CD4-positive, alpha-beta T cell (primary cell): ENCODE results near the gene M1AP. TPM values are rescaled to one million over a fixed set of nuclear protein-coding genes. Genes with fewer than 3 reads are reported as not detected.

Source experiments
- ATAC-seq: fragments of 200-7000 bp; cut with Tn5 transposase; one replicate; pipeline ENCODE4 v1.10.0; 2022; ENCODE audit warnings: mild to moderate bottlenecking; ENCODE audit not compliant: poor library complexity
- CTCF ChIA-PET: fragments of 350-600 bp; sonication (Branson Sonifier 250); formaldehyde crosslinking; loops from one replicate; lab custom pipeline; 2021; ENCODE audit warnings: antibody characterized with exemption, inconsistent platforms; lab: Charles Lee
- POLR2A ChIA-PET: fragments of 350-600 bp; sonication (Branson Sonifier 250); formaldehyde crosslinking; loops from one replicate; lab custom pipeline; 2021; ENCODE audit warnings: antibody characterized with exemption, inconsistent platforms; lab: Charles Lee
- DNase-seq, 14 experiments: peaks; one replicate each; pipeline ENCODE4 v3.0.0-alpha.2; 2013 to 2020; ENCODE audit warnings: mixed read lengths in 2 of 14
- H3K27ac ChIP-seq, 2 donors: one replicate each; pipeline versions ENCODE4 v1.5.1 to v1.7.0; 2013; ENCODE audit warnings: low read length in 2 of 2, low read depth in 1 of 2, mild to moderate bottlenecking in 1 of 2
- H3K27me3 ChIP-seq, 2 experiments: 1 replicate in 1 of 2; 2 replicates in 1 of 2; pipeline versions ENCODE4 v1.6.1 to v1.7.0; 2013; ENCODE audit warnings: low read length in 2 of 2, control low read depth in 1 of 2, mild to moderate bottlenecking in 1 of 2, moderate library complexity in 1 of 2; ENCODE audit not compliant: insufficient read depth in 2 of 2, control insufficient read depth in 1 of 2
- H3K36me3 ChIP-seq: one replicate; pipeline ENCODE4 v1.6.1; 2013; ENCODE audit warnings: low read length, control low read depth; ENCODE audit not compliant: insufficient read depth
- H3K4me1 ChIP-seq: one replicate; pipeline ENCODE4 v1.6.1; 2013; ENCODE audit warnings: low read length, control low read depth; ENCODE audit not compliant: insufficient read depth
- H3K4me3 ChIP-seq: one replicate; pipeline ENCODE4 v1.5.1; 2013; ENCODE audit warnings: mild to moderate bottlenecking, low read length, moderate library complexity
- H3K9me3 ChIP-seq, 2 experiments: 1 replicate in 1 of 2; 2 replicates in 1 of 2; pipeline versions ENCODE4 v1.6.1 to v1.7.0; 2013; ENCODE audit warnings: low read length in 2 of 2, mild to moderate bottlenecking in 2 of 2, control low read depth in 1 of 2, moderate library complexity in 1 of 2; ENCODE audit not compliant: control insufficient read depth in 1 of 2, insufficient read depth in 1 of 2
- H3K27ac Mint-ChIP-seq: one replicate; pipeline ENCODE4 v1.8.0; 2020; ENCODE audit warnings: mixed read lengths
- H3K27me3 Mint-ChIP-seq: one replicate; pipeline ENCODE4 v1.8.0; 2021; ENCODE audit warnings: mixed read lengths
- H3K36me3 Mint-ChIP-seq: one replicate; pipeline ENCODE4 v1.8.0; 2021; ENCODE audit warnings: low read depth, mixed read lengths
- H3K4me1 Mint-ChIP-seq: one replicate; pipeline ENCODE4 v1.8.0; 2021; ENCODE audit warnings: low read depth, mixed read lengths
- H3K4me3 Mint-ChIP-seq: one replicate; pipeline ENCODE4 v1.8.0; 2020; ENCODE audit warnings: mild to moderate bottlenecking, mixed read lengths
- H3K9me3 Mint-ChIP-seq: one replicate; pipeline ENCODE4 v1.8.0; 2020; ENCODE audit warnings: mixed read lengths
- CTCF ChIP-seq: fragments of 200-600 bp; IDR thresholded peaks from one replicate; pipeline ENCODE4 v1.8.0; 2022; ENCODE audit warnings: antibody characterized with exemption, mild to moderate bottlenecking
- intact Hi-C, 2 experiments: fragments of 100-400 bp; cut with DNase I in 1 of 2; cut with micrococcal nuclease in 1 of 2; formaldehyde crosslinking; loops; one replicate each; pipeline versions ENCODE4 v1.15.1 to v1.9.0; 2023 to 2025; cut with DNase I, micrococcal nuclease
- total RNA-seq, 174 experiments: library from RNA in 2 of 174; stranded (reverse) in 2 of 174; gene quantifications; one replicate each; pipeline ENCODE4 v1.2.3 and lab custom pipeline; 2021 to 2026

Gene M1AP
- total RNA-seq, 2 experiments from 2014 or later: not detected

- intact Hi-C loops: loop anchor here (1.0 to 10.0 kb wide), 3 partner anchors 24 to 101 kb away; partner anchors contain the start of genes AUP1 (in 1 of the 2), HTRA2 (in 1 of the 2) and SEMA4F (in 1 of the 2)
- peaks cover 12% of the 10 kb centered on the region for H3K4me1 Mint-ChIP-seq
- ATAC-seq (peak; percentile 82), DNase-seq (peak; percentile 58 to 89 (median 78))
- ChIA-PET CTCF (no interaction called here), POLR2A (interaction anchor here (1.3 kb wide), 1 partner anchor 96 kb away, joined by 3 read pairs; the partner anchor contains the start of gene WBP1)
- H3K9me3 Mint-ChIP-seq: no peaks in the 10 kb centered on the region
- H3K27me3 Mint-ChIP-seq: peaks cover 26% of the 10 kb centered on the region
- peak within 1 kb of the TSS; percentile 94 for H3K4me3 Mint-ChIP-seq
- peaks cover 35% of the 10 kb centered on the region for H3K4me1 ChIP-seq
- H3K27ac Mint-ChIP-seq: peak within 1 kb of the TSS; percentile 84
- H3K27me3 ChIP-seq: peaks cover 8 to 13% of the 10 kb centered on the region in 2 experiments
- no peak for TF ChIP-seq CTCF
- peaks cover 0 to 10% of the 10 kb centered on the region in 2 experiments for H3K9me3 ChIP-seq
- H3K36me3 ChIP-seq: peaks cover 12% of the 10 kb centered on the region
- peak within 1 kb of the TSS; percentile 80 for H3K4me3 ChIP-seq
- peak within 1 kb of the TSS; percentile 51 to 75 for H3K27ac ChIP-seq
- H3K36me3 Mint-ChIP-seq: peaks cover 14% of the 10 kb centered on the region
These were observed 94.0 kb downstream of the M1AP start, which contains the start of the genes DOK1 and LOXL3 for GRCh38 chr2:74553892-74554819. Gene DOK1 (plus strand): TSS chr2:74554720. CDS start chr2:74554755, 35 bp downstream. Gene LOXL3 (minus strand): TSS chr2:74553942. CDS start chr2:74552634, 1,308 bp downstream.

- no peak overlapping the region for H3K4me3 ChIP-seq
- intact Hi-C loops: loop anchor here in 1 of 2 experiments (10.0 kb wide), 1 partner anchor 102 kb away; the partner anchor contains the start of gene SEMA4F
- Mint-ChIP-seq H3K27me3 (peaks cover 32% of the 10 kb centered on the region), H3K9me3 (no peaks in the 10 kb centered on the region), H3K4me3 (peak overlapping the region; percentile 91), H3K27ac (peak overlapping the region; percentile 80), H3K36me3 (peaks cover 14% of the 10 kb centered on the region), H3K4me1 (peaks cover 15% of the 10 kb centered on the region)
- H3K27ac ChIP-seq: no peak overlapping the region
- ChIA-PET CTCF (no interaction called here), POLR2A (interaction anchor here (1.3 kb wide), 1 partner anchor 95 kb away, joined by 3 read pairs; the partner anchor contains the start of gene WBP1)
- peaks cover 0 to 12% of the 10 kb centered on the region in 2 experiments for H3K9me3 ChIP-seq
- peaks cover 12% of the 10 kb centered on the region for H3K36me3 ChIP-seq
- DNase-seq (peak in 1 of 14 experiments; percentile 39), ATAC-seq (no peak)
- peaks cover 44% of the 10 kb centered on the region for H3K4me1 ChIP-seq
- H3K27me3 ChIP-seq: peaks cover 17 to 20% of the 10 kb centered on the region in 2 experiments
- TF ChIP-seq CTCF: no peak
These were observed 95.0 kb downstream of the M1AP start for GRCh38 chr2:74552914-74553811.
